HL-60 (cell line): ENCODE measurements around the gene PHACTR3.

Source experiments
- DNase-seq, 2 experiments: peaks; one replicate each; pipeline ENCODE4 v3.0.0-alpha.2; 2010 to 2020; ENCODE audit warnings: low read depth in 1 of 2, low spot score in 1 of 2
- H3K27ac ChIP-seq: fragments of 250-450 bp; sonication (Bioruptor Pico); replicated peaks from 2 replicates; pipeline ENCODE4 v1.5.1; 2020; ENCODE audit warnings: mild to moderate bottlenecking, moderate library complexity
- H3K27me3 ChIP-seq: fragments of 250-450 bp; sonication (Bioruptor Pico); 2 replicates; pipeline ENCODE4 v1.5.1; 2021; ENCODE audit warnings: mild to moderate bottlenecking, moderate library complexity; ENCODE audit not compliant: insufficient read depth, poor library complexity, severe bottlenecking
- H3K4me3 ChIP-seq: replicated peaks from 2 replicates; pipeline ENCODE4 v1.5.1; 2011; ENCODE audit warnings: mild to moderate bottlenecking, control low read depth, low read length; ENCODE audit not compliant: insufficient read depth
- GABPA ChIP-seq: IDR thresholded peaks from 2 replicates; pipeline ENCODE4 v1.6.1; 2012; ENCODE audit warnings: low read depth
- POLR2AphosphoS5 ChIP-seq: IDR thresholded peaks from 2 replicates; pipeline ENCODE4 v1.6.1; 2012; ENCODE audit warnings: low read depth
- SPI1 ChIP-seq: IDR thresholded peaks from 2 replicates; pipeline ENCODE4 v1.6.1; 2012; ENCODE audit warnings: low read depth, mild to moderate bottlenecking, borderline replicate concordance
- TF ChIP-seq, protein P1 (sequence below): IDR thresholded peaks from one replicate; pipeline ENCODE4 v1.5.1; 2011; ENCODE audit warnings: low read length, control low read depth, inconsistent platforms; ENCODE audit not compliant: insufficient read depth
- TF ChIP-seq, protein P2 (sequence below): IDR thresholded peaks from 2 replicates; pipeline ENCODE4 v1.6.1; 2012; ENCODE audit warnings: low read depth; ENCODE audit not compliant: insufficient replicate concordance

PHACTR3 gene

DNA sequence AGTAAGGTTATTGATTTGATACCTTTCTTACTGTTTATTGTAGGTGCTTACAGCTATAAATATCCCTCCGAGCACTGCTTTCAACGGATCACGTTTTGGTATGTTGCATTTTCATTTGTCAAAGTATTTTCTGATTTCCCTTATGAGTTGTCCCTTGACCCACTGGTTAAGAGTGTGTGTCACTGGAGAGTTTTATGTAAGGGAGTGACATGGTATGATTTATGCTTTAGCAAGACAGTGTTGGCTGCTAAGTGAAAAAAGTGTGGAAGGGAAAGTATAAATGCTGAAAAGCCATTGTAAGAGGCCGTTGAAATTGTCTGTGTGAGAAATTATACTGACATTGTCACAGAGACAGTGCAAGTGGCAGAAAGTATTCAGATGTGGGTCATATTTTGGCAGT lies 257.1 kb downstream of the PHACTR3 start:
- Histone ChIP-seq H3K27me3 (no peaks in the 10 kb centered on the region), H3K27ac (no peak overlapping the region), H3K4me3 (no peak overlapping the region)
- TF ChIP-seq, protein P1, sequence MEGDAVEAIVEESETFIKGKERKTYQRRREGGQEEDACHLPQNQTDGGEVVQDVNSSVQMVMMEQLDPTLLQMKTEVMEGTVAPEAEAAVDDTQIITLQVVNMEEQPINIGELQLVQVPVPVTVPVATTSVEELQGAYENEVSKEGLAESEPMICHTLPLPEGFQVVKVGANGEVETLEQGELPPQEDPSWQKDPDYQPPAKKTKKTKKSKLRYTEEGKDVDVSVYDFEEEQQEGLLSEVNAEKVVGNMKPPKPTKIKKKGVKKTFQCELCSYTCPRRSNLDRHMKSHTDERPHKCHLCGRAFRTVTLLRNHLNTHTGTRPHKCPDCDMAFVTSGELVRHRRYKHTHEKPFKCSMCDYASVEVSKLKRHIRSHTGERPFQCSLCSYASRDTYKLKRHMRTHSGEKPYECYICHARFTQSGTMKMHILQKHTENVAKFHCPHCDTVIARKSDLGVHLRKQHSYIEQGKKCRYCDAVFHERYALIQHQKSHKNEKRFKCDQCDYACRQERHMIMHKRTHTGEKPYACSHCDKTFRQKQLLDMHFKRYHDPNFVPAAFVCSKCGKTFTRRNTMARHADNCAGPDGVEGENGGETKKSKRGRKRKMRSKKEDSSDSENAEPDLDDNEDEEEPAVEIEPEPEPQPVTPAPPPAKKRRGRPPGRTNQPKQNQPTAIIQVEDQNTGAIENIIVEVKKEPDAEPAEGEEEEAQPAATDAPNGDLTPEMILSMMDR = no peak
- no peak for TF ChIP-seq POLR2AphosphoS5
- TF ChIP-seq, protein P2, sequence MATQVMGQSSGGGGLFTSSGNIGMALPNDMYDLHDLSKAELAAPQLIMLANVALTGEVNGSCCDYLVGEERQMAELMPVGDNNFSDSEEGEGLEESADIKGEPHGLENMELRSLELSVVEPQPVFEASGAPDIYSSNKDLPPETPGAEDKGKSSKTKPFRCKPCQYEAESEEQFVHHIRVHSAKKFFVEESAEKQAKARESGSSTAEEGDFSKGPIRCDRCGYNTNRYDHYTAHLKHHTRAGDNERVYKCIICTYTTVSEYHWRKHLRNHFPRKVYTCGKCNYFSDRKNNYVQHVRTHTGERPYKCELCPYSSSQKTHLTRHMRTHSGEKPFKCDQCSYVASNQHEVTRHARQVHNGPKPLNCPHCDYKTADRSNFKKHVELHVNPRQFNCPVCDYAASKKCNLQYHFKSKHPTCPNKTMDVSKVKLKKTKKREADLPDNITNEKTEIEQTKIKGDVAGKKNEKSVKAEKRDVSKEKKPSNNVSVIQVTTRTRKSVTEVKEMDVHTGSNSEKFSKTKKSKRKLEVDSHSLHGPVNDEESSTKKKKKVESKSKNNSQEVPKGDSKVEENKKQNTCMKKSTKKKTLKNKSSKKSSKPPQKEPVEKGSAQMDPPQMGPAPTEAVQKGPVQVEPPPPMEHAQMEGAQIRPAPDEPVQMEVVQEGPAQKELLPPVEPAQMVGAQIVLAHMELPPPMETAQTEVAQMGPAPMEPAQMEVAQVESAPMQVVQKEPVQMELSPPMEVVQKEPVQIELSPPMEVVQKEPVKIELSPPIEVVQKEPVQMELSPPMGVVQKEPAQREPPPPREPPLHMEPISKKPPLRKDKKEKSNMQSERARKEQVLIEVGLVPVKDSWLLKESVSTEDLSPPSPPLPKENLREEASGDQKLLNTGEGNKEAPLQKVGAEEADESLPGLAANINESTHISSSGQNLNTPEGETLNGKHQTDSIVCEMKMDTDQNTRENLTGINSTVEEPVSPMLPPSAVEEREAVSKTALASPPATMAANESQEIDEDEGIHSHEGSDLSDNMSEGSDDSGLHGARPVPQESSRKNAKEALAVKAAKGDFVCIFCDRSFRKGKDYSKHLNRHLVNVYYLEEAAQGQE = no peak
- TF ChIP-seq GABPA = no peak
- TF ChIP-seq SPI1 = no peak
- DNase-seq = no peak

DNA sequence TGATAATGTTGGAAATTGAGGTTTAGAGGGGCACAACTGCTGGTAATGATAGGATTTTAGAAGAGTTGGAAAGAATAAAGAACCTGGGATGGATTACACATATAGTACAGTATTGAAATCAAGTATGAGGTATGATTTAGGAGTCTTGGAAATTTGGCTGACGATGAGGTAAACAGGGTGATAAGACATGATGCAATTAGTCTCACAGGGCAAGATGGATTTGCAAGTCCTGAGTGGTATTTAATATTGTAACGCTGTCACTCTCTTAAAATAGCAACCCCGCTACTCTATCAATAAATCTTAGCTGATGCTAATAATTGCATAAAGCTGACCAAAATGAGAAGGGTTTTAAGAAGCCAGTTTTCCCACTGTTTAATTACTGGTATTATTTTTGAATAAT lies 258.7 kb downstream of the PHACTR3 start:
- no peak overlapping the region for H3K27ac ChIP-seq
- no peak for DNase-seq
- no peaks in the 10 kb centered on the region for H3K27me3 ChIP-seq
- no peak overlapping the region for H3K4me3 ChIP-seq
- no peak for TF ChIP-seq GABPA

DNA sequence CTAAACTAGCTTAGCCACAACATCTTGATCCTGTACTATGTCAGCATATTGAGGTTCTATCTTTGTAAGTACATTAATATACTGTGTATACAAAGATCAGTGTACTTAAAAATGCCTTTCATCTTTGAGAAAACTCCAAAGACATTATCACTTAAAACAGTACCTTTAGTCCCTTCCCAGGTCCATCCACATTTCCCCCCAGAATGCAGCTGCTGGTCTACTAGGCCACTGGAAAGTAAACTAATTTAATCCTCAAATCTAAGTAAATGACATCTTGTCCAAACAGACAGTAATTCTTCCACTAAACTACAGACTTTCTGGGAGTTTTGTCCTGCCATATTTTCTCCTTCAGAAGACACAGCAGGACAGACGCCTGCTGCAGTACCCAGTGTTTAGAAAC lies 260.4 kb downstream of the PHACTR3 start:
- H3K27ac ChIP-seq = no peak overlapping the region
- no peaks in the 10 kb centered on the region for H3K27me3 ChIP-seq
- TF ChIP-seq, protein P1 = no peak
- TF ChIP-seq GABPA = no peak
- no peak for TF ChIP-seq SPI1
- TF ChIP-seq, protein P2 = no peak
- TF ChIP-seq POLR2AphosphoS5 = no peak
- no peak overlapping the region for H3K4me3 ChIP-seq
- no peak for DNase-seq

DNA sequence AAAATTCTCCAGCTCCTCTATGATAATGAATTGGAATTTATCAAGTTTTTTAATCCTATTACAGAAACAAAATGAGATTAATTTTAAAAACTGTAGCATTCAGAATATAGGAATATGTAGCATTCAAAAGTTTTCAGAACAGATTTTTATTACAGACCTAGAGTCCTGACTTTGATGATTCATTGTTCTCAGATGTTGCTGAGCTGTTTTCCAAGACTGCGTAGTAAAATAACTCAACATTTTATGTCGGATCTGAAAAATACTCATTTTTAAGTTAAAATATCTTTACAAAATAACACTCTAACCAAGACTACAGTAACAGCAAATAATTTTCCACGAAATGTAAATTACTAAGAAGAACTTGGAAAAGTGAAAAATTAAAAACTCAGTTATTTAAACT lies 262.0 kb downstream of the PHACTR3 start:
- DNase-seq = no peak

More for the DNA sequence above, 262.0 kb downstream of the PHACTR3 start:
- Histone ChIP-seq H3K4me3 (no peak overlapping the region), H3K27ac (no peak overlapping the region), H3K27me3 (no peaks in the 10 kb centered on the region)
- TF ChIP-seq SPI1 = no peak
- TF ChIP-seq, protein P1 = no peak
